K562 (cell line): ENCODE measurements around the gene VWA7.

Experiments
- CEBPG ChIP-seq, 3 experiments: fragments of 200-800 bp in 1 of 3; sonication (Bioruptor generic) in 1 of 3; sonication (generic) in 1 of 3; formaldehyde crosslinking in 1 of 3; IDR thresholded peaks in 2 of 3; conservative IDR thresholded peaks in 1 of 3; 2 replicates each; pipeline versions ENCODE4 v1.6.1 to v1.8.0; 2016 to 2022; ENCODE audit warnings: missing compliant biosample characterization in 2 of 3, missing genetic modification characterization in 2 of 3, mild to moderate bottlenecking in 1 of 3, missing genetic modification reagents in 1 of 3
- CTCF ChIP-seq, 3 experiments: IDR thresholded peaks in 2 of 3; conservative IDR thresholded peaks in 1 of 3; 2 replicates each; pipeline ENCODE4 v1.5.1; 2011 to 2012; ENCODE audit warnings: low read length in 3 of 3, mild to moderate bottlenecking in 3 of 3, control low read depth in 2 of 3, improper control_type of control experiment in 1 of 3, inconsistent platforms in 1 of 3, low read depth in 1 of 3, mixed read lengths in 1 of 3, moderate library complexity in 1 of 3; ENCODE audit not compliant: insufficient read depth in 2 of 3
- ETV5 ChIP-seq: sonication (generic); formaldehyde crosslinking; IDR thresholded peaks from 2 replicates; pipeline ENCODE4 v1.4.0; 2020; ENCODE audit warnings: low read depth, mild to moderate bottlenecking, missing genetic modification reagents
- EZH2 ChIP-seq: IDR thresholded peaks from 2 replicates; pipeline ENCODE4 v1.6.1; 2012; ENCODE audit warnings: low read depth, mild to moderate bottlenecking, inconsistent platforms, low read length, borderline replicate concordance
- FOXP4 ChIP-seq: sonication (generic); formaldehyde crosslinking; IDR thresholded peaks from 2 replicates; pipeline ENCODE4 v1.8.0; 2022; ENCODE audit warnings: mild to moderate bottlenecking, missing genetic modification reagents, borderline replicate concordance
- NFRKB ChIP-seq: fragments of 450-650 bp; IDR thresholded peaks from 2 replicates; pipeline ENCODE4 v1.6.1; 2016; ENCODE audit warnings: low read depth
- POLR2A ChIP-seq: fragments of 450-650 bp; conservative IDR thresholded peaks from 2 replicates; pipeline ENCODE4 v1.6.1; 2016
- POLR2AphosphoS5 ChIP-seq: IDR thresholded peaks from 2 replicates; pipeline ENCODE4 v1.6.1; 2011; ENCODE audit warnings: mild to moderate bottlenecking, low read depth, low read length, moderate library complexity; ENCODE audit not compliant: control insufficient read depth, insufficient read depth
- ZNF407 ChIP-seq: fragments of 450-650 bp; IDR thresholded peaks from 2 replicates; pipeline ENCODE4 v1.6.1; 2016; ENCODE audit warnings: low read depth
- ZZZ3 ChIP-seq: fragments of 450-650 bp; IDR thresholded peaks from 2 replicates; pipeline ENCODE4 v1.6.1; 2016; ENCODE audit warnings: antibody characterized with exemption, mild to moderate bottlenecking, moderate library complexity

GRCh38 chr6:31813465-31813849, 36.3 kb upstream of the VWA7 start:
- TF ChIP-seq CTCF (IDR thresholded peaks at IDR 0.05 in 2 of 3, conservative IDR thresholded peaks at IDR 0.05 in 1 of 3; ENCODE audit: insufficient read depth in 2 of 3, low read depth in 1 of 3, low read length in 3 of 3) (no peak), POLR2AphosphoS5 (no peak), POLR2A (no peak), ZNF407 (no peak), EZH2 (no peak), FOXP4 (CRISPR knock-in tag) (0 out of 2 replicates have a peak, but pooled peaks have one; percentile 44), NFRKB (no peak; the same call in 1 of the 2 replicates), ZZZ3 (no peak), ETV5 (CRISPR knock-in tag) (no peak), CEBPG (CRISPR knock-in tag; IDR thresholded peaks at IDR 0.05) (no peak), CEBPG (tag; conservative IDR thresholded peaks at IDR 0.05 in 1 of 2, IDR thresholded peaks at IDR 0.05 in 1 of 2) (no peak)
